Glutamatergic neuron (in vitro differentiated cells): Measurements from ENCODE around the gene DOCK6. TPM values are rescaled to one million over a fixed set of nuclear protein-coding genes. Genes with fewer than 3 reads are reported as not detected.
A peak's percentile ranks its signal among the peaks of the same experiment; 100 is the strongest.

Source experiments
- DNase-seq: peaks from one replicate; pipeline ENCODE4 v3.0.0; 2022
- H3K27ac Mint-ChIP-seq: one replicate; pipeline ENCODE4 v1.8.0; 2020; ENCODE audit warnings: mild to moderate bottlenecking, mixed read lengths, inconsistent platforms; ENCODE audit not compliant: unreplicated experiment
- H3K27me3 Mint-ChIP-seq: one replicate; pipeline ENCODE4 v1.8.0; 2020; ENCODE audit warnings: mild to moderate bottlenecking, moderate library complexity, mixed read lengths, inconsistent platforms; ENCODE audit not compliant: unreplicated experiment
- H3K36me3 Mint-ChIP-seq: one replicate; pipeline ENCODE4 v1.8.0; 2020; ENCODE audit warnings: mild to moderate bottlenecking, mixed read lengths, inconsistent platforms; ENCODE audit not compliant: unreplicated experiment
- H3K4me1 Mint-ChIP-seq: one replicate; pipeline ENCODE4 v1.8.0; 2020; ENCODE audit warnings: mild to moderate bottlenecking, low read depth, mixed read lengths, inconsistent platforms; ENCODE audit not compliant: unreplicated experiment
- H3K4me3 Mint-ChIP-seq: one replicate; pipeline ENCODE4 v1.8.0; 2020; ENCODE audit warnings: mild to moderate bottlenecking, mixed read lengths, inconsistent platforms; ENCODE audit not compliant: unreplicated experiment
- H3K9me3 Mint-ChIP-seq: one replicate; pipeline ENCODE4 v1.8.0; 2020; ENCODE audit warnings: mild to moderate bottlenecking, moderate library complexity, mixed read lengths, inconsistent platforms; ENCODE audit not compliant: unreplicated experiment
- total RNA-seq: library from RNA; stranded (reverse); fragmentation: NEBNext Ultra II Directional; extraction: Animal tissue kit (Norgen Biotek cat#: 25700); gene quantifications from one replicate; pipeline ENCODE4 v1.2.1, GENCODE V29; 2021; ENCODE audit not compliant: unreplicated experiment
- TF ChIP-seq, protein P1 (sequence below): fragments of 200-600 bp; sonication (generic); IDR thresholded peaks from one replicate; pipeline ENCODE4 v1.5.0; 2021; ENCODE audit not compliant: partially characterized antibody, unreplicated experiment

The DOCK6 gene
- total RNA-seq, 1 donor from 2014 or later: 260 TPM

DNA sequence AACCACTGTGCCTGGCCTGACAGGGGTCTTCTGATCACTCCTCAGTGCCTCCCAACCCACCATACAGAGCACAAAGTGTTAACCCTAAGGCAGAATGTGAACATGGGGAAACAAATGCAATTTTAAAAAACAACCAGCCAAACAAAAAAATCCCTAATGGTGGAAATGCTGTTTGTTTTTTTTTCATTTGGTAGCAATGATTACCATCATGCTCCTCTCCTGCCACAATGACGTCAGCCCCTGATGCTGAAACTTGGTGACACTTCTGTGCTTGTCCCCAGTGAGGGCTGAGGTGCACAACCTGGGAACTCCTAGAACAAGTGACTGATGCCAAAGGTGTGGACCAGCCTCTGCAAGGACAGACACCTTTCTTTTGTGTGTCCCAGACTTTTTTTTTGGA is 29.7 kb upstream of the DOCK6 start:
- Mint-ChIP-seq H3K27ac (no peak overlapping the region), H3K9me3 (peaks cover 3% of the 10 kb centered on the region), H3K4me1 (peaks cover 4% of the 10 kb centered on the region), H3K36me3 (no peaks in the 10 kb centered on the region), H3K4me3 (no peak overlapping the region), H3K27me3 (peaks cover 2% of the 10 kb centered on the region)
- TF ChIP-seq, protein P1, sequence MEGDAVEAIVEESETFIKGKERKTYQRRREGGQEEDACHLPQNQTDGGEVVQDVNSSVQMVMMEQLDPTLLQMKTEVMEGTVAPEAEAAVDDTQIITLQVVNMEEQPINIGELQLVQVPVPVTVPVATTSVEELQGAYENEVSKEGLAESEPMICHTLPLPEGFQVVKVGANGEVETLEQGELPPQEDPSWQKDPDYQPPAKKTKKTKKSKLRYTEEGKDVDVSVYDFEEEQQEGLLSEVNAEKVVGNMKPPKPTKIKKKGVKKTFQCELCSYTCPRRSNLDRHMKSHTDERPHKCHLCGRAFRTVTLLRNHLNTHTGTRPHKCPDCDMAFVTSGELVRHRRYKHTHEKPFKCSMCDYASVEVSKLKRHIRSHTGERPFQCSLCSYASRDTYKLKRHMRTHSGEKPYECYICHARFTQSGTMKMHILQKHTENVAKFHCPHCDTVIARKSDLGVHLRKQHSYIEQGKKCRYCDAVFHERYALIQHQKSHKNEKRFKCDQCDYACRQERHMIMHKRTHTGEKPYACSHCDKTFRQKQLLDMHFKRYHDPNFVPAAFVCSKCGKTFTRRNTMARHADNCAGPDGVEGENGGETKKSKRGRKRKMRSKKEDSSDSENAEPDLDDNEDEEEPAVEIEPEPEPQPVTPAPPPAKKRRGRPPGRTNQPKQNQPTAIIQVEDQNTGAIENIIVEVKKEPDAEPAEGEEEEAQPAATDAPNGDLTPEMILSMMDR: no peak
- no peak for DNase-seq

DNA sequence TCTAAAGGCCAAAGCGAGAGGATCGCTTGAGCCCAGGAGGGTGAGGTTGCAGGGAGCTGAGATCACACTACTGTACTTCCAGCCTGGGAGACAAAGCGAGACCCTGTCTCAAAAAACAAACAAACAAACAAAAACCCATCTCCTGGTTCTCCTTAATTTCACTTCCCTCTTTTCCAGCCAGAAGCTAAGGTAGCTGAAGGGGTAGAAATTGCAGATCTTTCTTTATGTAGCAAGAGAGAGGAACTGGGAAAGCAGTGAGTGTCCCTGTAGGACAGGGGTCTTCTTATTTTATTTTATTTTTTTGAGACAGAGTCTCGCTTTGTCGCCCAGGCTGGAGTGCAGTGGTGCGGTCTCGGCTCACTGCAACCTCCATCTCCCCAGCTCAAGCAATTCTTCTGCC is 29.1 kb upstream of the DOCK6 start:
- no peak overlapping the region for H3K27ac Mint-ChIP-seq
- H3K9me3 Mint-ChIP-seq: peaks cover 3% of the 10 kb centered on the region
- H3K4me3 Mint-ChIP-seq: no peak overlapping the region
- no peak for DNase-seq
- peaks cover 2% of the 10 kb centered on the region for H3K27me3 Mint-ChIP-seq
- H3K36me3 Mint-ChIP-seq: no peaks in the 10 kb centered on the region
- TF ChIP-seq, protein P1: no peak
- H3K4me1 Mint-ChIP-seq: peaks cover 4% of the 10 kb centered on the region

DNA sequence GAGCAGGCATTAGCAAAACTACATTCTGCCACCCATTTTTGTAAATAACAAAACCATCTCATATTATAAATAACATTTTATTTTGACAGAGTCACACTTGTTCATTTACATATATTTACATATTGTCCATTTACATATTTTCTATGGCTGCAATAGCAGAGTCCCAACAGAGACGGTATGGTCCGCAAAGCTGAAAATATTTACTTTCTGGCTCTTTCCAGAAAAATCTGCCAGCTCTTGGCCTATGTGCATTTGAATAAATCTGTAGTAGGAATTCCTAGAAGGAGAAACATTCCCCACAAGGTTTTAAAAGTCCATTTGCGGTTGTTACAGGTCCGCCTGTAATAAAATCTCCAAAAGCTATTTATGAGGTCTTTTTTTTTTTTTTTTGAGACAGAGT is 27.9 kb upstream of the DOCK6 start:
- TF ChIP-seq, protein P1: no peak
- Mint-ChIP-seq H3K4me1 (peaks cover 4% of the 10 kb centered on the region), H3K4me3 (no peak overlapping the region), H3K36me3 (no peaks in the 10 kb centered on the region), H3K27me3 (no peaks in the 10 kb centered on the region), H3K27ac (no peak overlapping the region), H3K9me3 (peaks cover 3% of the 10 kb centered on the region)
- DNase-seq: no peak

DNA sequence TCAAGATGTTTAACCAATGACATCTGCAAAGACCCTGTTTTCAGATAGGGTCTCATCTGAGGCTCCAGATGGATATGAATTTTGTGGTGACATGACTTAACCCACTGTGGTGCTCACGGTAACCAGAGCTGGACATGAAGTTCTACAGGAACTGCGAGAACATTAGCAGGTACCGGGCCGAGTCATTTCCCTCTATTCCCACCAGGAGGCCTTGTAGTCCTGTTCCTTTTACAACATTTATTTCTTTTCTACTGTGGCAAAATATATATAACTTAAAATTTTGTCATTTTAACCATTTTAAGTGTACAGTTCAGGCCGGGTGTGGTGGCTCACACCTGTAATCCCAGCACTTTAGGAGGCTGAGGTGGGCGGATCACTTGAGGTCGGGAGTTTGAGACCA is 26.0 kb upstream of the DOCK6 start:
- TF ChIP-seq, protein P1: no peak
- no peaks in the 10 kb centered on the region for H3K9me3 Mint-ChIP-seq

DNA sequence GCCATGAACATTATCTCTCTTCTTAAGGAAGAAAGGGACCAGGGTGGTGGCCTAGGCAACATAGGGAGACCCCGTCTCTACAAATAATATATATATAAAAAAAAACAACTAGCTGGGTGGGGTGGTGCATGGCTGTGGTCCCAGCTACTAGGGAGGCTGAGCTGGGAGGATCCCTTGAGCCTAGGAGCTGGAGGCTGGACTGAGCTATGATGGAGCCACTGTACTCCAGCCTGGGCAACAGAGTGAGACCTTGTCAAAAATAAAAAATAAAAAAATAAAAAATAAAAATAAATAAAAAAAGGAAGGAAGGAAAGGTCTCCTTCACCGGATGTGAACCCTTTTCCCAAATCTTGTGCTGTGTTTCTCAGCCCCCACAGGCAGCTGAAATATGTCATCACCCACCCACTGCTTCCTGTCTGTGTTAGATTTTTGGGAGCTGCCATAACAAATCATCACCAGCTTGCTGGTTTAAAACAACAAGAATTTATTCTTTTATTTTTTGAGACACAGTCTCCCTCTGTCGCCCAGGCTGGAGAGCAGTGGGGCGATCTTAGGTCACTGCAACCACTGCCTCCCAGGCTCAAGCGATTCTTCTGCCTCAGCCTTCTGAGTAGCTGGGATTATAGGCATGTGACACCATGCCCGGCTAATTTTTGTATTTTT is 24.1 kb upstream of the DOCK6 start:
- Mint-ChIP-seq H3K27ac (no peak overlapping the region), H3K36me3 (no peaks in the 10 kb centered on the region), H3K27me3 (peaks cover 2% of the 10 kb centered on the region), H3K4me3 (no peak overlapping the region), H3K9me3 (peaks cover 2% of the 10 kb centered on the region), H3K4me1 (no peaks in the 10 kb centered on the region)
- DNase-seq: no peak
- TF ChIP-seq, protein P1: no peak

More for the DNA sequence above, 26.0 kb upstream of the DOCK6 start:
- peak; percentile 23 for DNase-seq
- no peaks in the 10 kb centered on the region for H3K4me1 Mint-ChIP-seq
- no peak overlapping the region for H3K4me3 Mint-ChIP-seq
- H3K36me3 Mint-ChIP-seq: no peaks in the 10 kb centered on the region
- H3K27ac Mint-ChIP-seq: no peak overlapping the region
- no peaks in the 10 kb centered on the region for H3K27me3 Mint-ChIP-seq
